UCSD-AML1 (cell line): Measurements from ENCODE around the gene SLC22A5.
"Not testable (repeated sequence)": the region's sequence is repeated elsewhere in the genome, so short reads cannot be mapped to it uniquely, and the experiment has no call there.

Experiments
- DNase-seq: peaks from one replicate; lab custom pipeline; 2025; ENCODE audit not compliant: unreplicated experiment; lab: John Stamatoyannopoulos, UW

The SLC22A5 gene

GRCh38 chr5:132411304-132412013 is 41.9 kb downstream of the SLC22A5 start:
- peak; percentile 59 for DNase-seq

GRCh38 chr5:132413567-132413966 is 44.1 kb downstream of the SLC22A5 start:
- no peak for DNase-seq

- DNase-seq, result no peak
Observed at GRCh38 chr5:132414634-132415378, 45.3 kb downstream of the SLC22A5 start.

GRCh38 chr5:132415516-132415915 is 46.0 kb downstream of the SLC22A5 start:
- not testable (repeated sequence) for DNase-seq

GRCh38 chr5:132416306-132417009 is 46.9 kb downstream of the SLC22A5 start:
- DNase-seq, result no peak

- no peak for DNase-seq
Observed at GRCh38 chr5:132417010-132417439, 47.5 kb downstream of the SLC22A5 start.

GRCh38 chr5:132417461-132417860 is 48.0 kb downstream of the SLC22A5 start:
- no peak for DNase-seq

- DNase-seq, result no peak
Observed at GRCh38 chr5:132417889-132418485, 48.5 kb downstream of the SLC22A5 start.

- DNase-seq, result no peak
Observed at GRCh38 chr5:132418881-132419280, 49.4 kb downstream of the SLC22A5 start.

- peak; percentile 78 for DNase-seq
Observed at GRCh38 chr5:132419502-132420468, 50.3 kb downstream of the SLC22A5 start.

GRCh38 chr5:132420706-132421272 is 51.3 kb downstream of the SLC22A5 start:
- peak; percentile 52 for DNase-seq

GRCh38 chr5:132421462-132421861 is 52.0 kb downstream of the SLC22A5 start:
- DNase-seq, result no peak

- DNase-seq, result peak; percentile 47
Observed at GRCh38 chr5:132422720-132423437, 53.4 kb downstream of the SLC22A5 start.

- DNase-seq, result no peak
Observed at GRCh38 chr5:132423438-132423898, 54.0 kb downstream of the SLC22A5 start.

GRCh38 chr5:132424167-132424880 is 54.8 kb downstream of the SLC22A5 start:
- DNase-seq, result no peak

GRCh38 chr5:132425009-132425937 is 55.8 kb downstream of the SLC22A5 start:
- DNase-seq, result no peak

GRCh38 chr5:132425975-132426524 is 56.5 kb downstream of the SLC22A5 start:
- no peak for DNase-seq
